GM12874 (cell line): ENCODE measurements around the gene DCUN1D3.

Source experiments
- CTCF ChIP-seq: IDR thresholded peaks from 2 replicates; pipeline ENCODE4 v1.5.1; 2011; ENCODE audit warnings: low read depth, mild to moderate bottlenecking, control low read depth, low read length, moderate library complexity; ENCODE audit not compliant: insufficient read depth

The DCUN1D3 gene

DNA sequence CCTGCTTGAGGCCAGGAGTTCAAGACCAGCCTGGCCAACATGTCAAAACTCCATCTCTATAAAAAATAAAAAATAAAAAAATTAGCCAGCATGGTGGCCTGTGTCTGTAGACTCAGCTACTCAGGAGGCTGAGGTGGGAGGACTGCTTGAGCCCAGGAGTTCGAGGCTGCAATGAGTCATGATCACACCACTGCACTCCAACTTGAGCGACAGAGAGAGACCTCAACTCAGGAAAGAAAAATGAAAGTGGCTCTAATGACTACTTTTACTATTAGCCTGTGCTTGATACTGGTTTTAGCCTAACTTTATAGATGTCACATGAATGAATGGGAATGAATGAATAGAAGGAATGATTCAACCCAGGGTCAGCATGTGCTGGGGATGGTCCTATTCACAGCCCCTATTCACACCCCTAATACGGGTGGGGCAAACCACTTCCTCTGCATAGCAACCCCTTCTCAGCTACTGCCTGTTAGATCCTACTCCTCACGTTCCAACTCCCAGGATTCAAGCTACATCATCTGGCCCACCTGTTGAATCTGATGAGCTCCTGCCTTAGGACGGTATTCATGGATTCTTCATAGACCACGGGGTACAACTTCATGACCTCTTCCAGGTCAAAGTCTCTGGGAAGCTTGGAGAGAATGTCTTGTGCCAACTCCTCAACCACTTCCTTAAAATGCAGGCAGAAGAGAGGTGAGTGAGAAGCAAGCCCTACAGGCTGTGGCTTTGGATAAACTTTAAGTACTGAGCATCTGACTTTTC, 40.9 kb upstream of the DCUN1D3 start:
- TF ChIP-seq CTCF = no peak

GRCh38 chr16:20939611-20940010, 39.5 kb upstream of the DCUN1D3 start:
- TF ChIP-seq CTCF = no peak

DNA sequence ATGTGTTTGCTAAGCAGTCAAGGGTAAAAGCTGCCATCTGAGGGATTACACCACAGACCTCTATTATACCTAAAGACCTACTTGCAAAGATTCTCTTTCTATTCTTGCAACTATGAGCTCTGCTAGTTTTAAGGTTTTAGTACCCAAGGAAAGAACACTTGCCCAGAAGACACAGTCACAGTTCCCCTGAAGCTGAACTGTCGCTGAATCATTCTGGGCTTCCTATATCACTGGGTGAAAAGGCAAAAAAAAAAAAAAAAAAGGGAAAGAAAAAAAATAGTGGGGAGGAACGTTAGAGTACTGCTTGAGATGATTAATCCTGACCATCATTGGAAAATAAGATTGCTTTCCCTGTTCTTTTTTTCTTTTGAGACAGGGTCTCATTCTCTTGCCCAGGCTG, 38.3 kb upstream of the DCUN1D3 start:
- TF ChIP-seq CTCF = no peak

DNA sequence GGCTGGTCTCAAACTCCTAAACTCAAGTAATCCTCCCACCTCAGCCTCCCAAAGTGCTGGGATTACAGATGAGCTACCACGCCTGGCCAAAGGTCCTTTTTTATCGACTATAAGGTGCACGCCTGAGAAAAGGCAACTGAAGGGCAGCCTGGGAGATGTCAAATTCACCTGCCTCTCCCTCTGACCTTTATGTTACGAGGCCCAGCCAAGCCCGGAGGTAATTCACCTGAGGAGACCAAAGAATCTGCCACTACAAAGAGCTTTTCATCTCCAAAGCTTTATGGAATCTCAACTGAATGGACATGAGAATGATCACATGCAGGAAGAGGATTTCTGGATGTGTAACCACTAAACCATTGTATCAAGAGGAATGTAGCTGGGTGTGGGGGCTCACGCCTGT, 37.6 kb upstream of the DCUN1D3 start:
- TF ChIP-seq CTCF = no peak

DNA sequence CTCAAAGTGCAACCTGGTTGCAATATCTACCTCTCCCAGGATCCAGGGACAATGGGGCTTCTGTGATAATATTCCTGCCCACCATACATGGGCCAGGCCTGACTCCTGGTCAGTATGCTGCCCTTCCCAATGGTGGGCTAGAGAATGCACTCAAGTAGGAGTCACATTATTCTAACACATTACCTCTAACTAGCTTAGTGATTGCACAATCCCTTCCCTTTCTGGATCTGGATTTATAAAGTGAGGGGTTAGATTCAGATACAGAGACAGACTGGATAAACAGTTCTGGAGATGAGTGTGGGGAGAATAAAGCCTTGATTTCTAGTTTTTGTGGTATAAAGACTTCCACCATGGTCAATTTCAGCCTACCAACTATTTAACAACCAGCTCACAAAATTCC, 33.4 kb upstream of the DCUN1D3 start:
- TF ChIP-seq CTCF = no peak

DNA sequence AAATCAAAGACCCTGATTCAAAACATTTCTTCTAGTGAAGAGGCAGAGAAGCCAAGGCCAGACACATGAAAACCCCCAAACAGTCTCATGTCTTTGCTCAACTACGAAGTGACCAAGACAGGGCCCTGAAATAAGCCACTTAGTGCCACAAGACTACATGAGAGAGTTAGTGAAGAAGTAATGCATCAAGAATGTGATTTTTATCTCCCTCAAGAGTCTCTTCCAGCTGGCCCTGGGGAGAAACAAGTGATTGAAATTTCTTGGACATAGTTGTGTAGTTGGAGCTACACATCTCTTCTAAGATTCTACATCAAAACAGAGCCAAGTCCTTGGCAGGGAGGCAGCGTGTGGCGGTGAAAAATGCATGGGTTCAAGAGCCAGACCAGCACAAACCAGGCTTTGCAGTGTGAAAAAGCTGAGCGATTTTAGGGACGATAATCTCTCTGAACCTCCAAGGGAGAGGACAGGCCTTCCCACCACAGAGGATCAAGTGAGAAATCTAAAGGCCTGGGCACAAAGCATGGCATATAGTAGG, 31.0 kb upstream of the DCUN1D3 start:
- TF ChIP-seq CTCF = no peak

DNA sequence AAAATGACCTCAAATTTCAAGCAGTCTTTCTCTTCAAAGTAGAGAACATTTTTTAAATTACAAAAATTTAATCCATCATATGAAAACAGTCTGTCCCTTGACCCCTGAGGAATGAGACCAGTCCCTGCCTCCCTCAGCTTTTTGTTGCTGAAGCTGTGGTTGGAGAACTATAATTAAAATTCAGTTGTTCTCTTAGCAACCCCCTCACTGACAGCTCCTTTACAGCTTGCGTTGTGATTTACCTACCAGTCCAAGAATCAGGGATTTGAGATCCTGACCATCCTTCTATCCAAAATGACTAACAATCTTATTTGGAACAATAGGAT, 30.2 kb upstream of the DCUN1D3 start:
- no peak for TF ChIP-seq CTCF
